CD4-positive, CD25-positive, alpha-beta regulatory T cell (primary cell): ENCODE data around the gene APCDD1L. TPM values are rescaled to one million over a fixed set of nuclear protein-coding genes. Genes with fewer than 3 reads are reported as not detected.

ENCODE experiments used
- ATAC-seq, 2 donors: fragments of 150-1000 bp; cut with Tn5 transposase; one replicate each; pipeline ENCODE4 v1.10.0; 2021; ENCODE audit warnings: low read depth in 2 of 2, moderate number of reproducible peaks in 2 of 2, moderate library complexity in 1 of 2
- DNase-seq, 3 donors: peaks; one replicate each; pipeline versions ENCODE4 v3.0.0 to v3.0.0-alpha.2; 2012 to 2022; ENCODE audit warnings: mixed read lengths in 1 of 3
- H3K27ac ChIP-seq: one replicate; pipeline ENCODE4 v1.7.0; 2013; ENCODE audit warnings: mild to moderate bottlenecking, low read length; ENCODE audit not compliant: insufficient read depth, poor library complexity, severe bottlenecking
- H3K27me3 ChIP-seq: one replicate; pipeline ENCODE4 v1.7.0; 2013; ENCODE audit warnings: low read length; ENCODE audit not compliant: control insufficient read depth, insufficient read depth
- H3K36me3 ChIP-seq: one replicate; pipeline ENCODE4 v1.7.0; 2013; ENCODE audit warnings: mild to moderate bottlenecking, low read length, moderate library complexity; ENCODE audit not compliant: control insufficient read depth, insufficient read depth
- H3K4me1 ChIP-seq: 2 replicates; pipeline ENCODE4 v1.7.0; 2013; ENCODE audit warnings: mild to moderate bottlenecking, low read length; ENCODE audit not compliant: insufficient read depth, control insufficient read depth, poor library complexity, severe bottlenecking
- H3K4me3 ChIP-seq: one replicate; pipeline ENCODE4 v1.7.0; 2013; ENCODE audit warnings: low read depth, mild to moderate bottlenecking, low read length, moderate library complexity
- H3K9me3 ChIP-seq, 2 experiments: 1 replicate in 1 of 2; 2 replicates in 1 of 2; pipeline ENCODE4 v1.7.0; 2013; ENCODE audit warnings: low read length in 2 of 2, mild to moderate bottlenecking in 1 of 2, moderate library complexity in 1 of 2; ENCODE audit not compliant: control insufficient read depth in 2 of 2
- H3K27ac Mint-ChIP-seq, 3 donors: one replicate each; pipeline ENCODE4 v1.8.0; 2020 to 2022; ENCODE audit warnings: mild to moderate bottlenecking in 3 of 3, mixed read lengths in 3 of 3, moderate library complexity in 2 of 3
- H3K27me3 Mint-ChIP-seq: one replicate; pipeline ENCODE4 v1.8.0; 2022; ENCODE audit warnings: mild to moderate bottlenecking, mixed read lengths
- H3K36me3 Mint-ChIP-seq: one replicate; pipeline ENCODE4 v1.8.0; 2020; ENCODE audit warnings: mixed read lengths
- H3K4me1 Mint-ChIP-seq, 4 donors: one replicate each; pipeline ENCODE4 v1.8.0; 2020 to 2022; ENCODE audit warnings: mixed read lengths in 4 of 4, mild to moderate bottlenecking in 1 of 4
- H3K4me3 Mint-ChIP-seq, 4 donors: one replicate each; pipeline ENCODE4 v1.8.0; 2020 to 2022; ENCODE audit warnings: mild to moderate bottlenecking in 4 of 4, mixed read lengths in 4 of 4, moderate library complexity in 3 of 4
- H3K9me3 Mint-ChIP-seq, 7 donors: one replicate each; pipeline ENCODE4 v1.8.0; 2020 to 2022; ENCODE audit warnings: mixed read lengths in 7 of 7, mild to moderate bottlenecking in 3 of 7, moderate library complexity in 2 of 7
- polyA plus RNA-seq, 4 donors: library from polyadenylated mRNA; unstranded; fragments of 300-500 nt; fragmentation: Illumina TruSeq; gene quantifications; one replicate each; pipeline ENCODE4 v1.2.3, GENCODE V29; 2021
- total RNA-seq: library from RNA; stranded (reverse); gene quantifications from one replicate; pipeline ENCODE4 v1.2.3, GENCODE V29; 2022

Gene APCDD1L
- total and polyA plus RNA-seq, 5 donors from 2014 or later = 0.62 TPM; not detected in 4

- Mint-ChIP-seq H3K9me3 (peaks cover 0 to 5% (median 0%) of the 10 kb centered on the region in 7 donors), H3K27me3 (peaks cover 12% of the 10 kb centered on the region), H3K27ac (no peak overlapping the region), H3K36me3 (no peaks in the 10 kb centered on the region), H3K4me3 (no peak overlapping the region), H3K4me1 (peaks cover 0 to 3% (median 0%) of the 10 kb centered on the region in 4 donors)
- H3K4me1 ChIP-seq = no peaks in the 10 kb centered on the region
- H3K4me3 ChIP-seq = no peak overlapping the region
- no peaks in the 10 kb centered on the region for H3K9me3 ChIP-seq
- H3K27me3 ChIP-seq = peaks cover 5% of the 10 kb centered on the region
- no peak overlapping the region for H3K27ac ChIP-seq
- DNase-seq (no peak), ATAC-seq (no peak)
- H3K36me3 ChIP-seq = no peaks in the 10 kb centered on the region
These were observed 36.9 kb downstream of the APCDD1L start for GRCh38 chr20:58478141-58478805.

GRCh38 chr20:58475466-58475865 lies 39.7 kb downstream of the APCDD1L start:
- H3K27ac ChIP-seq = no peak overlapping the region
- Mint-ChIP-seq H3K27ac (no peak overlapping the region), H3K4me1 (no peaks in the 10 kb centered on the region), H3K9me3 (peaks cover 0 to 2% (median 0%) of the 10 kb centered on the region in 7 donors), H3K4me3 (no peak overlapping the region), H3K36me3 (no peaks in the 10 kb centered on the region), H3K27me3 (no peaks in the 10 kb centered on the region)
- no peaks in the 10 kb centered on the region for H3K4me1 ChIP-seq
- no peaks in the 10 kb centered on the region for H3K27me3 ChIP-seq
- H3K36me3 ChIP-seq = no peaks in the 10 kb centered on the region
- H3K9me3 ChIP-seq = no peaks in the 10 kb centered on the region
- H3K4me3 ChIP-seq = no peak overlapping the region
- ATAC-seq (no peak), DNase-seq (no peak)

- ATAC-seq (no peak), DNase-seq (no peak)
- Mint-ChIP-seq H3K4me3 (no peak overlapping the region), H3K9me3 (peaks cover 0 to 2% (median 0%) of the 10 kb centered on the region in 7 donors), H3K27ac (no peak overlapping the region), H3K36me3 (no peaks in the 10 kb centered on the region), H3K4me1 (no peaks in the 10 kb centered on the region), H3K27me3 (no peaks in the 10 kb centered on the region)
- H3K36me3 ChIP-seq = no peaks in the 10 kb centered on the region
- no peaks in the 10 kb centered on the region for H3K4me1 ChIP-seq
- H3K27ac ChIP-seq = no peak overlapping the region
- no peaks in the 10 kb centered on the region for H3K9me3 ChIP-seq
- no peaks in the 10 kb centered on the region for H3K27me3 ChIP-seq
- no peak overlapping the region for H3K4me3 ChIP-seq
These were observed 41.5 kb downstream of the APCDD1L start for GRCh38 chr20:58473453-58474425.

- Histone ChIP-seq H3K4me3 (no peak overlapping the region), H3K36me3 (no peaks in the 10 kb centered on the region), H3K27me3 (no peaks in the 10 kb centered on the region), H3K4me1 (no peaks in the 10 kb centered on the region), H3K9me3 (no peaks in the 10 kb centered on the region), H3K27ac (no peak overlapping the region)
- no peaks in the 10 kb centered on the region for H3K36me3 Mint-ChIP-seq
- ATAC-seq = no peak
- DNase-seq = no peak
- H3K9me3 Mint-ChIP-seq = no peaks in the 10 kb centered on the region
- no peak overlapping the region for H3K27ac Mint-ChIP-seq
- no peak overlapping the region for H3K4me3 Mint-ChIP-seq
- no peaks in the 10 kb centered on the region for H3K27me3 Mint-ChIP-seq
- no peaks in the 10 kb centered on the region for H3K4me1 Mint-ChIP-seq
These were observed 42.8 kb downstream of the APCDD1L start for GRCh38 chr20:58472273-58473018.

- no peaks in the 10 kb centered on the region for H3K9me3 Mint-ChIP-seq
- DNase-seq (no peak), ATAC-seq (no peak)
- no peak overlapping the region for H3K4me3 Mint-ChIP-seq
- no peak overlapping the region for H3K27ac Mint-ChIP-seq
- H3K36me3 ChIP-seq = no peaks in the 10 kb centered on the region
- no peaks in the 10 kb centered on the region for H3K36me3 Mint-ChIP-seq
- no peaks in the 10 kb centered on the region for H3K4me1 Mint-ChIP-seq
- H3K27ac ChIP-seq = no peak overlapping the region
- H3K4me3 ChIP-seq = no peak overlapping the region
- H3K9me3 ChIP-seq = no peaks in the 10 kb centered on the region
- no peaks in the 10 kb centered on the region for H3K27me3 ChIP-seq
- no peaks in the 10 kb centered on the region for H3K27me3 Mint-ChIP-seq
- no peaks in the 10 kb centered on the region for H3K4me1 ChIP-seq
These were observed 43.7 kb downstream of the APCDD1L start for GRCh38 chr20:58471193-58472164.

- no peaks in the 10 kb centered on the region for H3K36me3 Mint-ChIP-seq
- no peaks in the 10 kb centered on the region for H3K27me3 Mint-ChIP-seq
These were observed 44.6 kb downstream of the APCDD1L start for GRCh38 chr20:58470336-58471192.

More at GRCh38 chr20:58470336-58471192, 44.6 kb downstream of the APCDD1L start:
- H3K4me1 ChIP-seq = no peaks in the 10 kb centered on the region
- H3K27ac ChIP-seq = no peak overlapping the region
- no peak overlapping the region for H3K4me3 Mint-ChIP-seq
- DNase-seq (no peak), ATAC-seq (no peak)
- no peaks in the 10 kb centered on the region for H3K4me1 Mint-ChIP-seq
- no peaks in the 10 kb centered on the region for H3K36me3 ChIP-seq
- H3K4me3 ChIP-seq = no peak overlapping the region
- H3K27ac Mint-ChIP-seq = no peak overlapping the region
- H3K9me3 ChIP-seq = no peaks in the 10 kb centered on the region
- H3K9me3 Mint-ChIP-seq = no peaks in the 10 kb centered on the region
- H3K27me3 ChIP-seq = no peaks in the 10 kb centered on the region
